GM12874 (cell line): ENCODE measurements around the gene ZBTB3.

Experiments used
- CTCF ChIP-seq: IDR thresholded peaks from 2 replicates; pipeline ENCODE4 v1.5.1; 2011; ENCODE audit warnings: low read depth, mild to moderate bottlenecking, control low read depth, low read length, moderate library complexity; ENCODE audit not compliant: insufficient read depth

ZBTB3 gene

GRCh38 chr11:62752994-62753735 is 795 bp downstream of the ZBTB3 start:
- TF ChIP-seq CTCF: no peak

GRCh38 chr11:62752177-62752785 is 1.7 kb downstream of the ZBTB3 start:
- TF ChIP-seq CTCF: no peak

DNA sequence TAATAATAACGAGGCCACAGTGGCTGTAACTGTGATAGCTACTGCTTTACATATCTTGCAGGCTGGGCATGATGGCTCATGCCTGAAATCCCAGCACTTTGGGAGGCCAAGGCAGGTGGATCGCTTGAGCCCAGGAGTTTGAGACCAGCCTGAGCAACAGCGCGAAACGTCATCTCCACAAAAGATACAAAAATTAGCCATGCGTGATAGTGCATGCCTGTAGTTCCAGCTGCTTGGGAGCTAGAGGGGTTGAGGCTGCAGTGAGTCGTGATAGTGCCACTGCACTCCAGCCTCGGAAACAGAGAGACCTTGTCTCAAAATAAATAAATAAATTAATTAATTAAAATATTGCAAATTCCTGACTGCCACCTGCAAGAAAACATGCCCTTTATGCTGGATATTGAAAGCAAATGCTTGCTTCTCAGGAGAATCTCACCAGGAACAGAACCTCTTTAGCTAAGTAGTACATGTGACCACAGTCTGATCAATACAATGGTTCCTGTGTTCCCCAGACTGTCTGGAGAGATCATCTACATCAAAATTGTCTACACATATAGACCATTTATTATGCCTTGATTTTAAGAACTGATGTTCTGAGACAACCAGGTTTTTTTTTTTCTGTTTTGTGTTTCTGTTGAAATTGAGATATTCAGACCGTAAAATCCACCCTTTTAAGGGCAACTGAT is 6.3 kb downstream of the ZBTB3 start:
- no peak for TF ChIP-seq CTCF

DNA sequence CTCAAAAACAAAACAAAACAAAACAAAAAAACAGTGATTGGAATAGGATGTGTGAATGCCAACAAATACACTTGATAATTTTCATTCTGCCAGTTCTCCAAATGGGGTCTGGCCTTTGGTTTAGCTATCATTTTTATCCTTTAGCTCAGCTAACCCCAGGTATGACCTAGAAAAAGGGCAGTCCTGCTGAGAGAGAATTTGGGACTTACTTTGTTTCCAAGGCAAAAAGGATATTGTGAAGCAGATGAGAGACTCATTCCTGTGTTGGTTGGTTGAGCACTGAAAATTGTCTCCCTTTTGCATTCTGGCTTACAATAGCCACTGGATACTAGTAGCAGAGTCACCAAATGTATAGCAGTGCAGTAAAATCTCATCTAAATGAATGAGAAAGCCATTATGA is 16.8 kb downstream of the ZBTB3 start:
- TF ChIP-seq CTCF: no peak

DNA sequence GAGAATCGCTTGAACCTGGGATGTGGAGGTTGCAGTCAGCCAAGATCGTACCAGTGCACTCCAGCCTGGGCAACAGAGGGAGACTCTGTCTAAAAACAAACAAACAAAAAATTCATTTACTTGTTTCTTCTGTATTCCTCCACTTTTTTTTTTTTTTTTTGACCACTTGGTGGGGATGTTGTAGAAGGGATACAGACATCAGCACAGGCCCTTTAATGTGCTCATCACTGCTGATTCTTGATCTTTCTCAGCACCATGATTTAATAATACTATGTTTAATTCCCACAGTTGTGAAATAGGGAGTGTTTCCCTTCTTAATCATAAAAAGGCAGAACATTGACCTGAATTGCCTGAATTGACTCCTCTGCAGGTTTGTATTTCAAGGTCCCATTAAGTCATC is 21.1 kb downstream of the ZBTB3 start:
- TF ChIP-seq CTCF: no peak

DNA sequence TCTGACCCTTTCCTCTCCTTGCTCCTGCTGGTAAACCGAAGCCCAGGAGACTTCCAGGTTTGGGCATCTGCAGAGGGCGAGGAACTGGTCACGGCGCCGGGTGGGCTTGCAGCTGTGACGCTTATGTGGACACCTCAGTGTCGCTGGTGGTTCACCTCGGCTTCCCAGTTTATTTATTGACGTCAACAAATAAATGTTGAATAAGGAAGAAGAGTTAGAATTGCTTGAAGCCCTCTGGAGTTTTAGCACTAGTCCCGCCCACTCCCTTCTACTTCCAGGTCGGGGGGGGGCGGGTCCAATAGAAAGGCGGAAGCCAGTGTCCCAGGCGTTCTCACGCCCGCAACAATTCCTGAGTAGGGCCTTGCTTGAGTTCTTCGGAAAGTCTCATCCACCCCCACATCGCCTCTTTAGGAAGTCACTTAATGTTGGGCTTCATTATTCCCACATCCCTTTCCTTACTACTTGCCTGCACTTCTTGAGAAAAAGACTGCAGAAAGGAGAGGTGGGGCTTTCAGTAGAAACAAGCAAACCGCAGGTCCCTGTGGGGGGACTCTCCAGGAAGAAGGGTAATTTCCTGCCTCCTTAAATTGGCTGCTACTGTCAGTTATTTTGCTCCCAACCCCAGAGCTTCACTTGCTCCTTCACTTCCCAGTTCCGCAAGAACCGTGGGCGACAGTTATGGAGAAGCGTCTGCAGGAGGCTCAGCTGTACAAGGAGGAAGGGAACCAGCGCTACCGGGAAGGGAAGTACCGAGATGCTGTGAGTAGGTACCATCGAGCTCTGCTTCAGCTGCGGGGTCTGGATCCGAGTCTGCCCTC is 25.6 kb downstream of the ZBTB3 start, which contains the start of gene TTC9C:
TSS of gene TTC9C (plus strand) at position 316 of the 818 bp plus-strand sequence. CDS start at position 679, 363 bp downstream.
- no peak for TF ChIP-seq CTCF

DNA sequence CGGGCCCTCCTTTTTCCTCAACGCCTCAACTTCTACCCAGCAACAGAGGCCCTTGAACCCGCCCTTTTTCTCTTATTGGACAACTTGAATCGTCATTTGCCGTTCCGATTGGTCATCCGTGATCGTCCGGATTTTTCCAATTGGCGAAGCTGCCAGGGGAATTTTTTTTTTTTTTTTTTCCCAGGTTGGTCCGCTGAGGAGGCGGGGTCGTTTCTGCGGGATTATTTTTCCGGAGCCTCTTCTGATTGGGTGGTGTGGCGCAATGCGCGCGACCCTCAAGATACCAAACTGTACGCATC is 26.1 kb downstream of the ZBTB3 start:
- no peak for TF ChIP-seq CTCF
